ENCODE measurements around the gene SPDEF. TPM values are rescaled to one million over a fixed set of nuclear protein-coding genes. Genes with fewer than 3 reads are reported as not detected.

SPDEF gene
- total RNA-seq, 4 donors from 2014 or later, result 0.16 to 0.20 TPM; not detected in 2

GRCh38 chr6:34536959-34537848 is 18.9 kb downstream of the SPDEF start:
- no peaks in the 10 kb centered on the region for H3K36me3 ChIP-seq
- DNase-seq (no peak), ATAC-seq (no peak)
- H3K4me1 ChIP-seq, result no peaks in the 10 kb centered on the region
- in situ Hi-C loops (cut with MboI; ENCODE audit: low sequenced_read_pairs in 4 of 4) (no loop called here), intact Hi-C loops (cut with DNase I; ENCODE audit: low total_unique reads) (no loop called here)
- H3K9me3 ChIP-seq, result no peaks in the 10 kb centered on the region
- TF ChIP-seq CTCF (IDR thresholded peaks at IDR 0.05 in 4 of 5, conservative IDR thresholded peaks at IDR 0.05 in 1 of 5) (no peak), POLR2A (IDR thresholded peaks at IDR 0.05) (no peak)
- no peak overlapping the region for H3K27ac ChIP-seq
- no peaks in the 10 kb centered on the region for H3K27me3 ChIP-seq
- no peak overlapping the region for H3K4me3 ChIP-seq

- H3K27ac ChIP-seq, result no peak overlapping the region
- H3K27me3 ChIP-seq, result no peaks in the 10 kb centered on the region
- in situ Hi-C loops (cut with MboI; ENCODE audit: low sequenced_read_pairs in 4 of 4), result no loop called here
- ATAC-seq (no peak), DNase-seq (no peak)
- H3K4me3 ChIP-seq, result no peak overlapping the region
- no peaks in the 10 kb centered on the region for H3K9me3 ChIP-seq
- no peak for TF ChIP-seq POLR2A (IDR thresholded peaks at IDR 0.05)
- no peak for TF ChIP-seq CTCF (IDR thresholded peaks at IDR 0.05 in 4 of 5, conservative IDR thresholded peaks at IDR 0.05 in 1 of 5)
- no peaks in the 10 kb centered on the region for H3K4me1 ChIP-seq
- no peaks in the 10 kb centered on the region for H3K36me3 ChIP-seq
- intact Hi-C loops (cut with DNase I; ENCODE audit: low total_unique reads), result no loop called here
These were observed 19.7 kb downstream of the SPDEF start for GRCh38 chr6:34536251-34536958.

GRCh38 chr6:34535646-34536045 is 20.5 kb downstream of the SPDEF start:
- Histone ChIP-seq H3K4me1 (no peaks in the 10 kb centered on the region), H3K27me3 (no peaks in the 10 kb centered on the region), H3K27ac (no peak overlapping the region), H3K4me3 (no peak overlapping the region), H3K9me3 (no peaks in the 10 kb centered on the region), H3K36me3 (no peaks in the 10 kb centered on the region)
- DNase-seq, result no peak
- intact Hi-C loops (cut with DNase I; ENCODE audit: low total_unique reads) (no loop called here), in situ Hi-C loops (cut with MboI; ENCODE audit: low sequenced_read_pairs in 4 of 4) (no loop called here)
- ATAC-seq, result no peak
- TF ChIP-seq POLR2A (IDR thresholded peaks at IDR 0.05) (no peak), CTCF (IDR thresholded peaks at IDR 0.05 in 4 of 5, conservative IDR thresholded peaks at IDR 0.05 in 1 of 5) (no peak)

GRCh38 chr6:34535199-34535598 is 20.9 kb downstream of the SPDEF start:
- DNase-seq, result no peak
- Histone ChIP-seq H3K36me3 (no peaks in the 10 kb centered on the region), H3K4me3 (no peak overlapping the region), H3K27ac (no peak overlapping the region), H3K9me3 (no peaks in the 10 kb centered on the region), H3K4me1 (no peaks in the 10 kb centered on the region), H3K27me3 (no peaks in the 10 kb centered on the region)
- ATAC-seq, result no peak
- intact Hi-C loops (cut with DNase I; ENCODE audit: low total_unique reads), result no loop called here
- TF ChIP-seq CTCF (IDR thresholded peaks at IDR 0.05 in 4 of 5, conservative IDR thresholded peaks at IDR 0.05 in 1 of 5) (no peak), POLR2A (IDR thresholded peaks at IDR 0.05) (no peak)
- in situ Hi-C loops (cut with MboI; ENCODE audit: low sequenced_read_pairs in 4 of 4), result no loop called here

Measured in gastrocnemius medialis (tissue), 4 donors.